Measurements from ENCODE around the gene TPP1. TPM values are rescaled to one million over a fixed set of nuclear protein-coding genes. Genes with fewer than 3 reads are reported as not detected.

TPP1 gene
- total RNA-seq, 1 experiment from 2014 or later = 71.5 TPM

- BruUV-seq (replicated peaks) = no TSS peak
- H3K9me3 Mint-ChIP-seq (ENCODE audit: low read depth, unreplicated experiment) = no peaks in the 10 kb centered on the region
- peaks cover 5% of the 10 kb centered on the region for H3K36me3 Mint-ChIP-seq (ENCODE audit: insufficient read depth, unreplicated experiment)
- no peak overlapping the region for H3K27ac Mint-ChIP-seq (ENCODE audit: unreplicated experiment)
- H3K4me3 Mint-ChIP-seq (ENCODE audit: low read depth, unreplicated experiment) = no peak overlapping the region
- no peak for DNase-seq
- TF ChIP-seq CTCF (IDR thresholded peaks at IDR 0.05; ENCODE audit: unreplicated experiment) = no peak
- no peaks in the 10 kb centered on the region for H3K4me1 Mint-ChIP-seq (ENCODE audit: low read depth, unreplicated experiment)
- intact Hi-C loops (cut with micrococcal nuclease; ENCODE audit: unreplicated experiment) = no loop called here
- CTCF ChIA-PET = no interaction called here
- peaks cover 52% of the 10 kb centered on the region for H3K27me3 Mint-ChIP-seq (ENCODE audit: unreplicated experiment)
Measured at GRCh38 chr11:6625832-6626420, 6.7 kb upstream of the TPP1 start.

GRCh38 chr11:6625156-6625831 is 6.1 kb upstream of the TPP1 start:
- BruUV-seq (replicated peaks) = no TSS peak
- H3K27ac Mint-ChIP-seq (ENCODE audit: unreplicated experiment) = no peak overlapping the region
- H3K27me3 Mint-ChIP-seq (ENCODE audit: unreplicated experiment) = peaks cover 52% of the 10 kb centered on the region
- H3K36me3 Mint-ChIP-seq (ENCODE audit: insufficient read depth, unreplicated experiment) = no peaks in the 10 kb centered on the region
- TF ChIP-seq CTCF (IDR thresholded peaks at IDR 0.05; ENCODE audit: unreplicated experiment) = no peak
- intact Hi-C loops (cut with micrococcal nuclease; ENCODE audit: unreplicated experiment) = no loop called here
- CTCF ChIA-PET = interaction anchor here (0.6 kb wide), 1 partner anchor 233 kb away, joined by 5 read pairs; no protein-coding TSS in a partner anchor
- H3K4me3 Mint-ChIP-seq (ENCODE audit: low read depth, unreplicated experiment) = no peak overlapping the region
- no peaks in the 10 kb centered on the region for H3K4me1 Mint-ChIP-seq (ENCODE audit: low read depth, unreplicated experiment)
- no peak for DNase-seq
- H3K9me3 Mint-ChIP-seq (ENCODE audit: low read depth, unreplicated experiment) = no peaks in the 10 kb centered on the region

GRCh38 chr11:6623391-6624363 is 4.5 kb upstream of the TPP1 start:
- no TSS peak for BruUV-seq (replicated peaks)
- no peaks in the 10 kb centered on the region for H3K9me3 Mint-ChIP-seq (ENCODE audit: low read depth, unreplicated experiment)
- CTCF ChIA-PET = interaction anchor here (0.6 kb wide), 1 partner anchor 299 kb away, joined by 3 read pairs; no protein-coding TSS in a partner anchor

More at GRCh38 chr11:6623391-6624363, 4.5 kb upstream of the TPP1 start:
- TF ChIP-seq CTCF (IDR thresholded peaks at IDR 0.05; ENCODE audit: unreplicated experiment) = no peak
- no peaks in the 10 kb centered on the region for H3K4me1 Mint-ChIP-seq (ENCODE audit: low read depth, unreplicated experiment)
- H3K36me3 Mint-ChIP-seq (ENCODE audit: insufficient read depth, unreplicated experiment) = no peaks in the 10 kb centered on the region
- no peak overlapping the region for H3K4me3 Mint-ChIP-seq (ENCODE audit: low read depth, unreplicated experiment)
- DNase-seq = no peak
- intact Hi-C loops (cut with micrococcal nuclease; ENCODE audit: unreplicated experiment) = no loop called here
- H3K27me3 Mint-ChIP-seq (ENCODE audit: unreplicated experiment) = peaks cover 42% of the 10 kb centered on the region
- H3K27ac Mint-ChIP-seq (ENCODE audit: unreplicated experiment) = no peak overlapping the region

All from Calu3 (cell line).